VCaP (cell line): Measurements from ENCODE around the gene TMED7.
"Not testable (repeated sequence)": the region's sequence is repeated elsewhere in the genome, so short reads cannot be mapped to it uniquely, and the experiment has no call there.

Experiments
- H3K27ac ChIP-seq: fragments of 450-650 bp; 2 replicates; pipeline ENCODE4 v1.5.1; 2017
- CTCF ChIP-seq: fragments of 450-650 bp; conservative IDR thresholded peaks from 2 replicates; pipeline ENCODE4 v1.5.1; 2017; ENCODE audit warnings: mild to moderate bottlenecking, moderate library complexity

Gene TMED7

DNA sequence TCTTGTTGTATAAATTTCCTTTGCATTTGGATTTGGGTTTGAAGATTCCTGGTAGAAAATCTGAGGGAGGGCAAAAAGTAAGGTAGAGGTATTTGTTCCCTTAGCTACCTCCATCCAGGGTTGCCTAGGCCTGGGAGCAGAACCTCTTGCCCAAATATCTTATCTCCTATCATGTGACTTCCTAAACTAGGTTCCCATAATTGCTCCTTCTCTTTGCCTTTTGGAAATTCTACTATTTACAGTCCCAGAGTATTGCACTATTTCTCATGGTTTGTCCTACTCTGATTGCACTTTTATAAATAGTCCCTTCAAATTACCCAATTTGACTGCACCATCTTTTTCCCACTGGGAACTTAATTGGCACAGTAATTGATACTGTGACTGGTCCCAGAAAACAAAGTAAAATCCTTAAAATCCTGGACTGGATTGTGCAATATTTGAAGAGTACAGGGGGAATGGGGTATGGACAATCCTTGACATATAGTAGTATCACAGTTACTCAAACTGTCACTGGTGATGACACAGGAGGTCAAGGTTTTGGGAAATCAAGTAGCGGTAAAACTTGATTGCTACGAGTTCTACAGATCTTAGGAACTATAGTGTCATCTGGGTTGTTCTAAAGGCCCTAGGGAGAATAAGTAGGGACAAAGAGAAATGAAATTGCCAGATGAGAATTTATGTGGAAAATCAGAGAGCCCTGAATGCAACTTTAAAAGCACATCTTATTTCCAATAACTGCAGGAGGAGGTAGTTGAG lies 31.5 kb upstream of the TMED7 start:
- TF ChIP-seq CTCF = no peak
- no peak overlapping the region for H3K27ac ChIP-seq

- TF ChIP-seq CTCF = no peak
These were observed 30.6 kb upstream of the TMED7 start for GRCh38 chr5:115656404-115656803.

GRCh38 chr5:115655994-115656393 lies 30.2 kb upstream of the TMED7 start:
- no peak for TF ChIP-seq CTCF
- H3K27ac ChIP-seq = no peak overlapping the region

More at GRCh38 chr5:115656404-115656803, 30.6 kb upstream of the TMED7 start:
- no peak overlapping the region for H3K27ac ChIP-seq

DNA sequence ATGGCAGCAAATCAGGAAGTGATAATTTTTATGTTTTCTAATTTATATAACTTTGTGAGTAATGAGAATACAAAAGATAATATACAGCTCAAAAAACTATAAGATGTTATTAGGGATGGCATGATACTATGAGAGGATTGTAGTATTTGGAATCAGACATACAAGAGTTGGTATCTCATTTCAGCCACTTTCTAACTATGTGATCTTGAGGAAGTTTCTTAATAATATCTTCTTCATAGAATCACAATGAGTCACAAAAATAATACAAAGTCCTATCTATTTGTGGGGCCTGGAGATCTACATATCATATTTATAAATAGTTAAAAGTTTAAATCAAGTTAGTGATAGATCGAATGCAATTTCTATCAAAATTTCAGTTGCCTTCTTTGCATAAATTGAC lies 23.7 kb upstream of the TMED7 start:
- H3K27ac ChIP-seq = no peak overlapping the region
- TF ChIP-seq CTCF = no peak

GRCh38 chr5:115648056-115648455 lies 22.2 kb upstream of the TMED7 start:
- H3K27ac ChIP-seq = no peak overlapping the region
- no peak for TF ChIP-seq CTCF

- not testable (repeated sequence) for H3K27ac ChIP-seq
These were observed 19.6 kb upstream of the TMED7 start for GRCh38 chr5:115645386-115645785.

GRCh38 chr5:115644046-115644445 lies 18.2 kb upstream of the TMED7 start:
- TF ChIP-seq CTCF = no peak

DNA sequence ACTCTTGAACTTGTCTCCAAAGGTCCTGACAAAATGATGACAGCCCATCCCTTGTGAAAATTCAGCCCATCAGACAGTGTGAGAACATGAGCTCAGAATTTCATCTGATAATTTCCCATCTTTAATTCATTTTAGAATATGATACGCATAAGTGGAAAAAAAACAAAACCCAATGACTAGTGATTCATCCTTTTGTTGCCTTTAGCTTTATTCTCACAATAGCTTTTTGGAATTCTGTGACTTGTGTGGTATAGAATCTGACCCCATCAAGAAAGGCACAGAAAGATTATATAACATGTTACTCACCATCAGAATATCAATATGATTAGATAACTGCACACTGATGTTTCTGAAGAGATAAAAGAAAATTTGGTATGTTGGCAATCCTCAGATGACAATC lies 16.1 kb upstream of the TMED7 start:
- no peak overlapping the region for H3K27ac ChIP-seq
- TF ChIP-seq CTCF = no peak

More at GRCh38 chr5:115644046-115644445, 18.2 kb upstream of the TMED7 start:
- no peak overlapping the region for H3K27ac ChIP-seq
